Endothelial cell of umbilical vein (primary cell): ENCODE results near the gene MED15. TPM values are rescaled to one million over a fixed set of nuclear protein-coding genes. Genes with fewer than 3 reads are reported as not detected.

Experiments
- BruUV-seq: library from RNA; stranded (reverse); fragments of 400-500 nt; replicated peaks from 2 replicates; lab custom pipeline; 2021; lab: Mats Ljungman, UMichigan
- CTCF ChIA-PET: fragments of 300-600, 350-600 bp; sonication (Branson Sonifier 250); formaldehyde crosslinking; loops from one replicate; lab custom pipeline; 2021; ENCODE audit warnings: antibody characterized with exemption, inconsistent platforms; lab: Charles Lee
- POLR2A ChIA-PET: fragments of 300-600, 350-600 bp; sonication (Branson Sonifier 250); formaldehyde crosslinking; loops from one replicate; lab custom pipeline; 2021; ENCODE audit warnings: antibody characterized with exemption, inconsistent platforms; lab: Charles Lee
- DNase-seq: peaks from one replicate; pipeline ENCODE4 v3.0.0-alpha.2; 2011; ENCODE audit warnings: low read depth, low spot score
- FAIRE-seq: peaks from 2 replicates; lab custom pipeline; 2011; peaks lifted over from hg19 to GRCh38; lab: Jason Lieb, UNC
- H2AFZ ChIP-seq: 2 replicates; pipeline ENCODE4 v1.6.0; 2012; ENCODE audit warnings: low read depth, low read length, control low read depth, inconsistent platforms
- H3K27ac ChIP-seq: 2 replicates; pipeline ENCODE4 v1.5.1; 2011; ENCODE audit warnings: low read depth, mild to moderate bottlenecking, control low read depth, low read length, moderate library complexity; ENCODE audit not compliant: insufficient read depth
- H3K27me3 ChIP-seq, 2 experiments: 2 replicates each; pipeline versions ENCODE4 v1.6.0 to v1.6.1; 2011; ENCODE audit warnings: low read length in 2 of 2, mixed read lengths in 1 of 2; ENCODE audit not compliant: control insufficient read depth in 2 of 2, insufficient read depth in 2 of 2
- H3K36me3 ChIP-seq, 2 experiments: 2 replicates in 1 of 2; 3 replicates in 1 of 2; pipeline ENCODE4 v1.5.1; 2011; ENCODE audit warnings: low read length in 2 of 2, mild to moderate bottlenecking in 1 of 2, moderate library complexity in 1 of 2; ENCODE audit not compliant: control insufficient read depth in 2 of 2, insufficient read depth in 2 of 2; ENCODE audit errors: extremely low read depth in 1 of 2
- H3K4me1 ChIP-seq: 3 replicates; pipeline ENCODE4 v1.5.1; 2011; ENCODE audit warnings: mild to moderate bottlenecking, low read length; ENCODE audit not compliant: control insufficient read depth, insufficient read depth; ENCODE audit errors: extremely low read depth
- H3K4me2 ChIP-seq: 2 replicates; pipeline ENCODE4 v1.6.1; 2011; ENCODE audit warnings: low read length, control low read depth, mixed read lengths; ENCODE audit not compliant: insufficient read depth
- H3K4me3 ChIP-seq, 3 experiments: fragments of 200-600 bp in 1 of 3; sonication (generic), shearing (Covaris generic) in 1 of 3; replicated peaks in 1 of 3; 2 replicates each; pipeline ENCODE4 v1.5.1; 2011 to 2016; ENCODE audit warnings: control low read depth in 3 of 3, low read length in 3 of 3, mild to moderate bottlenecking in 2 of 3, inconsistent platforms in 1 of 3, low read depth in 1 of 3, moderate library complexity in 1 of 3; ENCODE audit not compliant: insufficient read depth in 1 of 3
- H3K79me2 ChIP-seq: 2 replicates; pipeline ENCODE4 v1.6.0; 2012; ENCODE audit warnings: low read length, inconsistent platforms; ENCODE audit not compliant: control insufficient read depth, insufficient read depth
- H3K9ac ChIP-seq: replicated peaks from 2 replicates; pipeline ENCODE3; 2011; ENCODE audit warnings: low read length, control low read depth; ENCODE audit not compliant: insufficient read depth; ENCODE audit errors: extremely low read depth
- H3K9me1 ChIP-seq: replicated peaks from 3 replicates; pipeline ENCODE4 v1.6.0; 2011; ENCODE audit warnings: mild to moderate bottlenecking, low read length; ENCODE audit not compliant: control insufficient read depth, insufficient read depth; ENCODE audit errors: extremely low read depth
- H3K9me3 ChIP-seq: replicated peaks from 2 replicates; pipeline ENCODE4 v1.5.1; 2012; ENCODE audit warnings: low read length, inconsistent platforms; ENCODE audit not compliant: control insufficient read depth, insufficient read depth
- H4K20me1 ChIP-seq: replicated peaks from 2 replicates; pipeline ENCODE3; 2011; ENCODE audit warnings: mild to moderate bottlenecking, low read length; ENCODE audit not compliant: control insufficient read depth, insufficient read depth; ENCODE audit errors: extremely low read depth
- EZH2 ChIP-seq: IDR thresholded peaks from 2 replicates; pipeline ENCODE4 v1.6.1; 2012; ENCODE audit warnings: borderline replicate concordance, low read depth, mild to moderate bottlenecking, moderate library complexity, low read length, inconsistent platforms; ENCODE audit not compliant: severe bottlenecking
- FOS ChIP-seq: IDR thresholded peaks from 2 replicates; pipeline ENCODE4 v1.6.1; 2011; ENCODE audit warnings: mild to moderate bottlenecking, low read length, moderate library complexity, borderline replicate concordance; ENCODE audit not compliant: insufficient read depth
- GATA2 ChIP-seq: IDR thresholded peaks from 2 replicates; pipeline ENCODE4 v1.7.0; 2011; ENCODE audit warnings: low read depth, mild to moderate bottlenecking, moderate library complexity, mixed read lengths, low read length; ENCODE audit not compliant: insufficient read length, insufficient read depth
- JUN ChIP-seq: IDR thresholded peaks from 2 replicates; pipeline ENCODE4 v1.6.1; 2011; ENCODE audit warnings: borderline replicate concordance, low read depth; ENCODE audit not compliant: insufficient read length, insufficient read depth
- MAX ChIP-seq: IDR thresholded peaks from 2 replicates; pipeline ENCODE4 v1.6.1; 2011; ENCODE audit not compliant: insufficient read depth, insufficient read length
- MYC ChIP-seq: IDR thresholded peaks from one replicate; pipeline ENCODE4 v1.6.1; 2011; ENCODE audit warnings: mild to moderate bottlenecking, low read depth, low read length
- POLR2A ChIP-seq: IDR thresholded peaks from 2 replicates; pipeline ENCODE4 v1.6.1; 2012; ENCODE audit warnings: low read depth, mild to moderate bottlenecking, control low read depth, low read length
- POLR2AphosphoS5 ChIP-seq: IDR thresholded peaks from 2 replicates; pipeline ENCODE4 v1.6.1; 2012; ENCODE audit warnings: low read depth, mild to moderate bottlenecking, control low read depth, low read length, moderate library complexity; ENCODE audit not compliant: insufficient read depth
- dilution Hi-C: fragments of 300-500 bp; cut with MboI; formaldehyde crosslinking; loops from one replicate; pipeline ENCODE4 v1.15.0; 2019; ENCODE audit warnings: low sequenced_read_pairs; ENCODE audit not compliant: extremely low pct_ligation_motif_present
- intact Hi-C: fragments of 100-400 bp; cut with micrococcal nuclease; formaldehyde crosslinking; loops from one replicate; pipeline ENCODE4 v1.10.0; 2022
- polyA plus RNA-seq, 4 experiments: library from polyadenylated mRNA; depleted of rRNA in 3 of 4; stranded (reverse) in 3 of 4; unstranded in 1 of 4; fragments of >200 nt; gene quantifications; 2 replicates each; pipeline versions ENCODE4 v1.2.1 to v1.2.3, GENCODE V29; 2011 to 2012; ENCODE audit warnings: missing spikeins in 1 of 4
- total RNA-seq: library from RNA; stranded (reverse); gene quantifications from 2 replicates; pipeline ENCODE4 v1.2.3, GENCODE V29; 2021
- TF ChIP-seq, protein P1 (sequence below), 2 donors: IDR thresholded peaks; 1 replicate in 1 of 2; 2 replicates in 1 of 2; pipeline ENCODE4 v1.5.1; 2011; ENCODE audit warnings: low read length in 2 of 2, mild to moderate bottlenecking in 2 of 2, moderate library complexity in 2 of 2, control low read depth in 1 of 2, inconsistent platforms in 1 of 2, low read depth in 1 of 2; ENCODE audit not compliant: insufficient read depth in 1 of 2; ENCODE audit errors: extremely low read depth in 1 of 2

Gene MED15
- total and polyA plus RNA-seq, 2 donors (not counting 3 experiments of a cell fraction or from before 2014, with no cell fraction given) = 68.1 to 138 TPM

GRCh38 chr22:20567371-20567847 is 60.0 kb downstream of the MED15 start:
- no peaks in the 10 kb centered on the region for H3K9me1 ChIP-seq
- dilution Hi-C loops (no loop called here), intact Hi-C loops (no loop called here)
- FAIRE-seq = no peak
- DNase-seq = no peak
- H3K4me3 ChIP-seq = no peak overlapping the region
- no peak for TF ChIP-seq MYC
- no peak for TF ChIP-seq MAX
- TF ChIP-seq POLR2A = no peak
- TF ChIP-seq JUN = no peak
- no peak for TF ChIP-seq EZH2
- TF ChIP-seq, protein P1, sequence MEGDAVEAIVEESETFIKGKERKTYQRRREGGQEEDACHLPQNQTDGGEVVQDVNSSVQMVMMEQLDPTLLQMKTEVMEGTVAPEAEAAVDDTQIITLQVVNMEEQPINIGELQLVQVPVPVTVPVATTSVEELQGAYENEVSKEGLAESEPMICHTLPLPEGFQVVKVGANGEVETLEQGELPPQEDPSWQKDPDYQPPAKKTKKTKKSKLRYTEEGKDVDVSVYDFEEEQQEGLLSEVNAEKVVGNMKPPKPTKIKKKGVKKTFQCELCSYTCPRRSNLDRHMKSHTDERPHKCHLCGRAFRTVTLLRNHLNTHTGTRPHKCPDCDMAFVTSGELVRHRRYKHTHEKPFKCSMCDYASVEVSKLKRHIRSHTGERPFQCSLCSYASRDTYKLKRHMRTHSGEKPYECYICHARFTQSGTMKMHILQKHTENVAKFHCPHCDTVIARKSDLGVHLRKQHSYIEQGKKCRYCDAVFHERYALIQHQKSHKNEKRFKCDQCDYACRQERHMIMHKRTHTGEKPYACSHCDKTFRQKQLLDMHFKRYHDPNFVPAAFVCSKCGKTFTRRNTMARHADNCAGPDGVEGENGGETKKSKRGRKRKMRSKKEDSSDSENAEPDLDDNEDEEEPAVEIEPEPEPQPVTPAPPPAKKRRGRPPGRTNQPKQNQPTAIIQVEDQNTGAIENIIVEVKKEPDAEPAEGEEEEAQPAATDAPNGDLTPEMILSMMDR (IDR thresholded peaks at IDR 0.05; ENCODE audit: extremely low read depth in 1 of 2, insufficient read depth in 1 of 2, low read depth in 1 of 2, low read length in 2 of 2) = no peak
- TF ChIP-seq FOS = no peak
- TF ChIP-seq GATA2 = no peak
- TF ChIP-seq POLR2AphosphoS5 = no peak
- ChIA-PET POLR2A (no interaction called here), CTCF (interaction anchor here (0.6 to 2.4 kb wide), 12 partner anchors 10 to 217 kb away, joined by 3 to 15 read pairs (median 3); partner anchors contain the start of genes KLHL22 and MED15)
- H3K27ac ChIP-seq = no peak overlapping the region
- no peaks in the 10 kb centered on the region for H3K27me3 ChIP-seq
- H3K4me1 ChIP-seq = no peaks in the 10 kb centered on the region
- no peaks in the 10 kb centered on the region for H4K20me1 ChIP-seq
- H3K4me2 ChIP-seq = no peak overlapping the region
- no TSS peak for BruUV-seq
- H3K79me2 ChIP-seq = peaks cover 12% of the 10 kb centered on the region
- no peaks in the 10 kb centered on the region for H3K9me3 ChIP-seq
- peaks cover 26 to 64% of the 10 kb centered on the region in 2 experiments for H3K36me3 ChIP-seq
- H2AFZ ChIP-seq = no peak overlapping the region
- no peak overlapping the region for H3K9ac ChIP-seq
